ENCODE measurements around the gene CTR9. TPM values are rescaled to one million over a fixed set of nuclear protein-coding genes. Genes with fewer than 3 reads are reported as not detected.

CTR9 gene
- total and polyA plus RNA-seq, 10 donors = 13.8 to 44.4 (median 32.9) TPM

DNA sequence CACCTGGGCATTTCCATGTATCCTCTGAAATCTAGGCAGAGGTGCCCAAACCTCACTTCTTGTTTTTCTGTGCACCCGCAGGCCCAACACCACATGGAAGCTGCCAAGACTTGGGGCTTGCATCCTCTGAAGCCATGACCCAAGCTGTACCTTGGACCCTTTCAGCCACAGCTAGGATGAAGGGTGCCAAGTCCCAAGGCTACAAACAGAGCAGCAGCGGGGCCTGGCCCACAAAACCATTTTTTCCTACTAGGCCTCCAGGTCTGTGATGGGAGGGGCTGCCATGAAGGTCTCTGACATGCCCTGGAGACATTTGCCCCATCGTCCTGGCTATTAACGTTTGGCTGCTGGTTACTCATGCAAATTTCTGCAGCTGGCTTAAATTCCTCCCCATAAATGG is 78.1 kb downstream of the CTR9 start:
- no peak for DNase-seq
- H3K9me3 ChIP-seq = no peaks in the 10 kb centered on the region
- peaks cover 0 to 13% (median 3%) of the 10 kb centered on the region in 6 donors for H3K4me1 ChIP-seq
- WGBS, 5 donors = 82 to 93% (median 90%) methylated on average over 4 of the region's 4 CpGs
- H3K27me3 ChIP-seq (replicated peaks in 1 of 7) = no peaks in the 10 kb centered on the region
- no peak overlapping the region for H3K4me3 ChIP-seq
- no peaks in the 10 kb centered on the region for H3K36me3 ChIP-seq
- no peak overlapping the region for H3K27ac ChIP-seq
- TF ChIP-seq POLR2AphosphoS5 (IDR thresholded peaks at IDR 0.05) = no peak
- TF ChIP-seq POLR2A (IDR thresholded peaks at IDR 0.05) = no peak
- no peak for TF ChIP-seq CTCF (IDR thresholded peaks at IDR 0.05 in 8 of 11, conservative IDR thresholded peaks at IDR 0.05 in 3 of 11)
- intact Hi-C loops (cut with DNase I; ENCODE audit: low total_unique reads) = no loop called here

Small RNA genes lying within 50 kb of the gene (small RNA-seq; reads per million reads assigned to genes)
- 0 reads per million in 4 donors for gene RF00019
- gene SNORD97 = 0 reads per million in 4 donors

Other genes starting within 250 kb of the CTR9 start
- gene RNF141, start 210.1 kb upstream of the CTR9 start, total RNA-seq = 10 to 100 TPM; 45.8 to 86.2 (median 51.3) TPM
- 10 to 100 TPM; 13.3 to 22.2 (median 16.6) TPM for gene RNF141, start 210.1 kb upstream of the CTR9 start, polyA plus RNA-seq
- 100 to 1,000 TPM in 5 of 7 donors, 10 to 100 TPM in 2; 83.4 to 338 (median 250) TPM for gene LYVE1, start 182.6 kb upstream of the CTR9 start, total RNA-seq
- 10 to 100 TPM; 20.2 to 35.9 (median 33.9) TPM for gene LYVE1, start 182.6 kb upstream of the CTR9 start, polyA plus RNA-seq
- gene IRAG1, start 57.5 kb upstream of the CTR9 start, total RNA-seq = 10 to 100 TPM in 5 of 7 donors, 1 to 10 TPM in 2; 4.9 to 15.6 (median 12.2) TPM
- 1 to 10 TPM; 2.8 to 3.3 (median 3.1) TPM for gene IRAG1, start 57.5 kb upstream of the CTR9 start, polyA plus RNA-seq
- gene EIF4G2, start 57.7 kb downstream of the CTR9 start, total RNA-seq = 100 to 1,000 TPM; 444 to 712 (median 622) TPM
- gene EIF4G2, start 57.7 kb downstream of the CTR9 start, polyA plus RNA-seq = 100 to 1,000 TPM; 178 to 264 (median 218) TPM
- gene ZBED5, start 106.8 kb downstream of the CTR9 start, total RNA-seq = 10 to 100 TPM; 54.8 to 83.8 (median 66.9) TPM
- gene ZBED5, start 106.8 kb downstream of the CTR9 start, polyA plus RNA-seq = 10 to 100 TPM; 43.5 to 70.1 (median 46.7) TPM